ENCODE results near the gene GNGT2.
"Not testable (repeated sequence)": the region's sequence is repeated elsewhere in the genome, so short reads cannot be mapped to it uniquely, and the experiment has no call there.

Gene GNGT2

GRCh38 chr17:49203796-49204195, 6.6 kb downstream of the GNGT2 start:
- no peak for DNase-seq (ENCODE audit: low read depth in 2 of 2)

- no peak for DNase-seq (ENCODE audit: low read depth in 2 of 2)
Observed at GRCh38 chr17:49201481-49201927, 8.9 kb downstream of the GNGT2 start.

- DNase-seq (ENCODE audit: low read depth in 2 of 2) = no peak
Observed at GRCh38 chr17:49200423-49201083, 9.8 kb downstream of the GNGT2 start.

GRCh38 chr17:49198211-49198610, 12.2 kb downstream of the GNGT2 start:
- DNase-seq (ENCODE audit: low read depth in 2 of 2) = no peak

GRCh38 chr17:49197346-49197998, 12.9 kb downstream of the GNGT2 start:
- DNase-seq (ENCODE audit: low read depth in 2 of 2) = no peak

- DNase-seq (ENCODE audit: low read depth in 2 of 2) = no peak
Observed at GRCh38 chr17:49196520-49196919, 13.9 kb downstream of the GNGT2 start.

GRCh38 chr17:49195751-49196150, 14.6 kb downstream of the GNGT2 start:
- DNase-seq (ENCODE audit: low read depth in 2 of 2) = no peak

GRCh38 chr17:49194297-49194607, 16.1 kb downstream of the GNGT2 start:
- DNase-seq (ENCODE audit: low read depth in 2 of 2) = no peak

GRCh38 chr17:49193513-49194296, 16.7 kb downstream of the GNGT2 start:
- DNase-seq (ENCODE audit: low read depth in 2 of 2) = no peak

GRCh38 chr17:49191917-49192741, 18.2 kb downstream of the GNGT2 start:
- peak; percentile 90 to 92 for DNase-seq (ENCODE audit: low read depth in 2 of 2)

GRCh38 chr17:49191409-49191916, 18.9 kb downstream of the GNGT2 start:
- DNase-seq (ENCODE audit: low read depth in 2 of 2) = no peak

GRCh38 chr17:49190932-49191331, 19.4 kb downstream of the GNGT2 start:
- no peak for DNase-seq (ENCODE audit: low read depth in 2 of 2)

GRCh38 chr17:49187301-49187700, 23.1 kb downstream of the GNGT2 start:
- no peak for DNase-seq (ENCODE audit: low read depth in 2 of 2)

GRCh38 chr17:49185381-49185780, 25.0 kb downstream of the GNGT2 start:
- DNase-seq (ENCODE audit: low read depth in 2 of 2) = not testable (repeated sequence)

- DNase-seq (ENCODE audit: low read depth in 2 of 2) = not testable (repeated sequence)
Observed at GRCh38 chr17:49184522-49184921, 25.9 kb downstream of the GNGT2 start.

- no peak for DNase-seq (ENCODE audit: low read depth in 2 of 2)
Observed at GRCh38 chr17:49183801-49184200, 26.6 kb downstream of the GNGT2 start.

GRCh38 chr17:49183341-49183740, 27.0 kb downstream of the GNGT2 start:
- no peak for DNase-seq (ENCODE audit: low read depth in 2 of 2)

GRCh38 chr17:49180998-49181635, 29.3 kb downstream of the GNGT2 start:
- DNase-seq (ENCODE audit: low read depth in 2 of 2) = no peak

GRCh38 chr17:49180303-49180702, 30.1 kb downstream of the GNGT2 start:
- DNase-seq (ENCODE audit: low read depth in 2 of 2) = peak; percentile 49 to 55

- not testable (repeated sequence) for DNase-seq (ENCODE audit: low read depth in 2 of 2)
Observed at GRCh38 chr17:49175978-49176377, 34.4 kb downstream of the GNGT2 start.

GRCh38 chr17:49170711-49171110, 39.7 kb downstream of the GNGT2 start:
- DNase-seq (ENCODE audit: low read depth in 2 of 2) = not testable (repeated sequence)
